ENCODE data around the gene E2F4. TPM values are rescaled to one million over a fixed set of nuclear protein-coding genes. Genes with fewer than 3 reads are reported as not detected.
A peak's percentile ranks its signal among the peaks of the same experiment; 100 is the strongest.

The E2F4 gene
- total and polyA plus RNA-seq, 2 of the 13 experiments (the other 11 are each of a cell fraction or from before 2014, with no cell fraction given) = 84.8 to 91.2 TPM

GRCh38 chr16:67164599-67165061 lies 27.3 kb upstream of the E2F4 start, which contains the start of gene HSF4 (continued):
- no peak for TF ChIP-seq SYNCRIP (IDR thresholded peaks at IDR 0.05; ENCODE audit: insufficient read depth, low read depth, low read length)
- TF ChIP-seq GZF1 (CRISPR knock-in tag; IDR thresholded peaks at IDR 0.05) = no peak
- peak; percentile 91 for TF ChIP-seq ZNF792 (CRISPR knock-in tag; IDR thresholded peaks at IDR 0.05)
- no peak for TF ChIP-seq MYNN (CRISPR knock-in tag; IDR thresholded peaks at IDR 0.05; ENCODE audit: low read depth)
- no peak for TF ChIP-seq MIER3 (CRISPR knock-in tag; IDR thresholded peaks at IDR 0.05; ENCODE audit: borderline replicate concordance)
- TF ChIP-seq MAFK (conservative IDR thresholded peaks at IDR 0.05 in 1 of 2, IDR thresholded peaks at IDR 0.05 in 1 of 2; ENCODE audit: low read length in 2 of 2) = no peak
- peak; percentile 56 for TF ChIP-seq XRCC5 (optimal IDR thresholded peaks at IDR 0.05; ENCODE audit: low read length)
- peak; percentile 81 for TF ChIP-seq IRX3 (CRISPR knock-in tag; IDR thresholded peaks at IDR 0.05; ENCODE audit: borderline replicate concordance, low read depth)
- TF ChIP-seq ZFAT (CRISPR knock-in tag; conservative IDR thresholded peaks at IDR 0.05) = 0 out of 2 replicates have a peak, but pooled peaks have one; percentile 30
- TF ChIP-seq ZNF615 (CRISPR knock-in tag; IDR thresholded peaks at IDR 0.05; ENCODE audit: borderline replicate concordance) = no peak
- TF ChIP-seq ZNF616 (CRISPR knock-in tag; IDR thresholded peaks at IDR 0.05; ENCODE audit: low read depth) = no peak
- peak; percentile 70 for TF ChIP-seq PAXIP1 (CRISPR knock-in tag; conservative IDR thresholded peaks at IDR 0.05)
- no peak for TF ChIP-seq ZSCAN30 (CRISPR knock-in tag; IDR thresholded peaks at IDR 0.05)
- peak; percentile 81 for TF ChIP-seq SP4 (CRISPR knock-in tag; IDR thresholded peaks at IDR 0.05)
- TF ChIP-seq ZBED4 (CRISPR knock-in tag; IDR thresholded peaks at IDR 0.05; ENCODE audit: borderline replicate concordance) = peak; percentile 98; the same call in 1 of the 2 replicates
- TF ChIP-seq SKI (IDR thresholded peaks at IDR 0.05; ENCODE audit: partially characterized antibody) = no peak
- TF ChIP-seq NRL (CRISPR knock-in tag; IDR thresholded peaks at IDR 0.05; ENCODE audit: borderline replicate concordance) = no peak
- TF ChIP-seq SMAD9 (CRISPR knock-in tag; IDR thresholded peaks at IDR 0.05) = 0 out of 2 replicates have a peak, but pooled peaks have one; percentile 64
- peak; percentile 73; the same call in 1 of the 2 replicates for TF ChIP-seq GLI4 (CRISPR knock-in tag; IDR thresholded peaks at IDR 0.05; ENCODE audit: borderline replicate concordance)
- TF ChIP-seq TCF7 (IDR thresholded peaks at IDR 0.05; ENCODE audit: low read depth) = peak; percentile 64; the same call in 1 of the 2 replicates
- TF ChIP-seq ZFP36L1 (CRISPR knock-in tag; IDR thresholded peaks at IDR 0.05) = peak; percentile 84; the same call in 1 of the 2 replicates
- TF ChIP-seq IKZF1 (IDR thresholded peaks at IDR 0.05) = no peak
- 0 out of 2 replicates have a peak, but pooled peaks have one; percentile 34 for TF ChIP-seq ZSCAN29 (CRISPR knock-in tag; conservative IDR thresholded peaks at IDR 0.05)
- peak; percentile 78; the same call in 1 of the 2 replicates for TF ChIP-seq SALL2 (CRISPR knock-in tag; IDR thresholded peaks at IDR 0.05)
- TF ChIP-seq ZNF607 (CRISPR knock-in tag; IDR thresholded peaks at IDR 0.05; ENCODE audit: borderline replicate concordance) = peak; percentile 95
